ENCODE results near the gene BAAT. TPM values are rescaled to one million over a fixed set of nuclear protein-coding genes. Genes with fewer than 3 reads are reported as not detected.

The BAAT gene
- total RNA-seq, 1 donor from 2014 or later, result not detected

DNA sequence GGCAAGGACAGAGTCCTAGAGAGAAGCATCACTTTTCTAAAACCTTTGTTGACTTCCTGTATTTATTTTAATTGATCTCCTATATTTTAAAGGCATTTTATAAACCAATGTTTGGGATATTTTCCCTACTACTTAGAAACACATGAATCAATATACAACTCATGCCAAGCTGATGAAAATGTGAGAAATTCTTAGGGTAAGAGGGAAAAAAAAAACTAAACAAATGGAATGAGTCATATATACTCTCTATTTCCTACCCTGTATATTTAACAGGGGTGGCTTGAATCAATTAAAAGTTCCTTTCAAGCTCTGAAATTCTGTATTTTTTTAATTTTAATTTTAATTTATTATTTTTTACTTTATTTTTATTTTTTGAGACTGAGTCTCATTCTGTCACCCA lies 19.6 kb downstream of the BAAT start:
- ChIA-PET POLR2A (no interaction called here), CTCF (no interaction called here)
- ATAC-seq (ENCODE audit: low read depth), result no peak
- DNase-seq, result no peak
- Mint-ChIP-seq H3K27me3 (no peaks in the 10 kb centered on the region), H3K27ac (no peak overlapping the region), H3K9me3 (no peaks in the 10 kb centered on the region), H3K36me3 (ENCODE audit: low read depth) (no peaks in the 10 kb centered on the region), H3K4me3 (no peak overlapping the region), H3K4me1 (no peaks in the 10 kb centered on the region)
- TF ChIP-seq, protein P1, sequence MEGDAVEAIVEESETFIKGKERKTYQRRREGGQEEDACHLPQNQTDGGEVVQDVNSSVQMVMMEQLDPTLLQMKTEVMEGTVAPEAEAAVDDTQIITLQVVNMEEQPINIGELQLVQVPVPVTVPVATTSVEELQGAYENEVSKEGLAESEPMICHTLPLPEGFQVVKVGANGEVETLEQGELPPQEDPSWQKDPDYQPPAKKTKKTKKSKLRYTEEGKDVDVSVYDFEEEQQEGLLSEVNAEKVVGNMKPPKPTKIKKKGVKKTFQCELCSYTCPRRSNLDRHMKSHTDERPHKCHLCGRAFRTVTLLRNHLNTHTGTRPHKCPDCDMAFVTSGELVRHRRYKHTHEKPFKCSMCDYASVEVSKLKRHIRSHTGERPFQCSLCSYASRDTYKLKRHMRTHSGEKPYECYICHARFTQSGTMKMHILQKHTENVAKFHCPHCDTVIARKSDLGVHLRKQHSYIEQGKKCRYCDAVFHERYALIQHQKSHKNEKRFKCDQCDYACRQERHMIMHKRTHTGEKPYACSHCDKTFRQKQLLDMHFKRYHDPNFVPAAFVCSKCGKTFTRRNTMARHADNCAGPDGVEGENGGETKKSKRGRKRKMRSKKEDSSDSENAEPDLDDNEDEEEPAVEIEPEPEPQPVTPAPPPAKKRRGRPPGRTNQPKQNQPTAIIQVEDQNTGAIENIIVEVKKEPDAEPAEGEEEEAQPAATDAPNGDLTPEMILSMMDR (IDR thresholded peaks at IDR 0.05), result no peak
- intact Hi-C loops (cut with micrococcal nuclease), result no loop called here

- intact Hi-C loops (cut with micrococcal nuclease), result no loop called here
- Mint-ChIP-seq H3K9me3 (no peaks in the 10 kb centered on the region), H3K27me3 (no peaks in the 10 kb centered on the region), H3K27ac (no peak overlapping the region), H3K4me1 (no peaks in the 10 kb centered on the region), H3K4me3 (no peak overlapping the region), H3K36me3 (ENCODE audit: low read depth) (no peaks in the 10 kb centered on the region)
- ATAC-seq (ENCODE audit: low read depth), result no peak
- TF ChIP-seq, protein P1 (IDR thresholded peaks at IDR 0.05), result no peak
- ChIA-PET POLR2A (no interaction called here), CTCF (no interaction called here)
- DNase-seq, result no peak
Observed at GRCh38 chr9:101362450-101362849, 22.4 kb downstream of the BAAT start.

GRCh38 chr9:101360647-101361046 lies 24.2 kb downstream of the BAAT start:
- Mint-ChIP-seq H3K36me3 (ENCODE audit: low read depth) (no peaks in the 10 kb centered on the region), H3K27ac (no peak overlapping the region), H3K27me3 (no peaks in the 10 kb centered on the region), H3K4me1 (no peaks in the 10 kb centered on the region), H3K9me3 (no peaks in the 10 kb centered on the region), H3K4me3 (no peak overlapping the region)
- intact Hi-C loops (cut with micrococcal nuclease), result no loop called here
- TF ChIP-seq, protein P1 (IDR thresholded peaks at IDR 0.05), result no peak
- POLR2A ChIA-PET, result no interaction called here
- DNase-seq (no peak), ATAC-seq (ENCODE audit: low read depth) (no peak)
- CTCF ChIA-PET, result no interaction called here

GRCh38 chr9:101359679-101360078 lies 25.1 kb downstream of the BAAT start:
- Mint-ChIP-seq H3K9me3 (no peaks in the 10 kb centered on the region), H3K27me3 (no peaks in the 10 kb centered on the region), H3K27ac (no peak overlapping the region), H3K4me3 (no peak overlapping the region), H3K36me3 (ENCODE audit: low read depth) (no peaks in the 10 kb centered on the region), H3K4me1 (no peaks in the 10 kb centered on the region)
- ChIA-PET POLR2A (no interaction called here), CTCF (no interaction called here)
- ATAC-seq (ENCODE audit: low read depth) (no peak), DNase-seq (no peak)
- intact Hi-C loops (cut with micrococcal nuclease), result no loop called here
- TF ChIP-seq, protein P1 (IDR thresholded peaks at IDR 0.05), result no peak

DNA sequence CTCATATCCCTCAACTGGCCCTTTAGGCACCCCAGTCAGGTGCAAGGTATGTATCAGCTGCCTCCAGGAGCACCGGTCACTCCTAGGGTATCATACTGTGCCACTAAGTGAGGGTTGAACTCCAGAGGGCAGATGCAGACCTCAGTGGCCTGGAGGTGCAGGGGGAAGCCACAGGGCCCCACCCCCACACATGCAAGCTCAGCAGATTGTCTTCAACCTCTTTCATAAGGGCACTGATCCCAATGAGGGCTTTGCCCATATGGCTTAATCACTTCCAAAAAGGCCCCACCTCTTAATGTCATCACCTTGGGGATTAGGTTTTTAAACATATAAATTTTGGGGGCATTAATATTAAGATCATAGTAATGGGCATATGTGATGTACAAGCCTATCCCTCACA lies 28.2 kb downstream of the BAAT start:
- no peak for DNase-seq
- CTCF ChIA-PET, result no interaction called here
- no peak overlapping the region for H3K27ac Mint-ChIP-seq
- POLR2A ChIA-PET, result no interaction called here
- intact Hi-C loops (cut with micrococcal nuclease), result no loop called here
- no peaks in the 10 kb centered on the region for H3K4me1 Mint-ChIP-seq
- ATAC-seq (ENCODE audit: low read depth), result no peak
- no peaks in the 10 kb centered on the region for H3K27me3 Mint-ChIP-seq
- H3K36me3 Mint-ChIP-seq (ENCODE audit: low read depth), result no peaks in the 10 kb centered on the region
- no peaks in the 10 kb centered on the region for H3K9me3 Mint-ChIP-seq
- H3K4me3 Mint-ChIP-seq, result no peak overlapping the region
- TF ChIP-seq, protein P1 (IDR thresholded peaks at IDR 0.05), result no peak

All from activated B cell treated with CpG ODN at 0.5 μM for 24 hours (primary cell).